ENCODE results near the gene CRYL1.
A peak's percentile ranks its signal among the peaks of the same experiment; 100 is the strongest.

The CRYL1 gene

GRCh38 chr13:20422362-20422761, 103.3 kb downstream of the CRYL1 start:
- DNase-seq (ENCODE audit: low spot score), result no peak

DNA sequence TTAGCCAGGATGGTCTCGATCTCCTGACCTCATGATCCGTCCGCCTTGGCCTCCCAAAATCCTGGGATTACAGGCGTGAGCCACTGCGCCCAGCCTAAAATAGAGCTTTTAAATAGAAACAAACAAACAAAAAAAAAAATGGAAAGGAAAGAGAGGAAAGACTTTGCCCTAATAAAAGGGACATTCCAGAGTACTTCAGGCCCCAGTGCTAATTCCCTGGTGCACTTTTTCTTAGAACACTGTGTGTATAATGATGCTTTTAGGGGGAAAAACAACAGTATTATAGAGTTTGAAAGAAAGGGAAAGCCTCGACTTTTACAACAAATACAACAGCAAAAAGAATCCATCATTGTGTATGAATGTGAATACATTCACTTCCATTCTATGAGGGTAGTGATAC, 104.7 kb downstream of the CRYL1 start:
- DNase-seq (ENCODE audit: low spot score), result no peak

GRCh38 chr13:20418953-20419352, 106.7 kb downstream of the CRYL1 start:
- DNase-seq (ENCODE audit: low spot score), result no peak

- no peak for DNase-seq (ENCODE audit: low spot score)
Measured at GRCh38 chr13:20416223-20416745, 109.4 kb downstream of the CRYL1 start.

- no peak for DNase-seq (ENCODE audit: low spot score)
Measured at GRCh38 chr13:20415694-20416107, 110.0 kb downstream of the CRYL1 start.

GRCh38 chr13:20415306-20415679, 110.4 kb downstream of the CRYL1 start:
- no peak for DNase-seq (ENCODE audit: low spot score)

- no peak for DNase-seq (ENCODE audit: low spot score)
Measured at GRCh38 chr13:20414546-20415305, 110.9 kb downstream of the CRYL1 start.

DNA sequence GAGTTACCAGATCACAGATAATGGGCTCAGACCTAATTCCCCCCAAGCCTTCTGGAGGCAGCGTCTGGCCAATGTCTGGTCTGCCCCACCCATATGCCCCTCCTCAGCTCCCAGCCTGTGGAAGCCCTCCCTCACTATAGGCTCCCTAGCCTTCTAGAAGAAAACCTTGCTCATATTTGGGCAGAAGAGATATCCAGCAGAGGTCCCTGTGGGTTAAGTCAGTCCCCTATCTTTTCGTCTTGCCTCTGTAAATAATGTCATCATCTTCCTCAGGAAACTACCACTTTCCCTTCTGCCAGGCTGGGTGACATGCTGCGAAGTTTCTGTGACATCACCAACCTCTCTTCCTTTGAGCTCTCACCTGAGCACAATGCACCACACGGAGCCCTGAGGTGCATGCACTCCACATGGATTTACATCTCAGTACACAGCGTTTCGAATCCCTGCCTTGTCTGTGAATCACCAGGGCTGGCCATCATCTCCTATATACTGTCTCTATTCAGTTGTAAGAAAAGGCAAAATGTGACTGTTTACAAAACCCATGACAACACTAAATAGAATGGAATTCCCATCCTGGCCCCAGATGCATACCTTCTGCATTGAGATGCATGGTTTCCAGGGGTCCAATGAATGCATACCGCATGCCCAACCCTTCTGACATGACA, 112.8 kb downstream of the CRYL1 start:
- no peak for DNase-seq (ENCODE audit: low spot score)

DNA sequence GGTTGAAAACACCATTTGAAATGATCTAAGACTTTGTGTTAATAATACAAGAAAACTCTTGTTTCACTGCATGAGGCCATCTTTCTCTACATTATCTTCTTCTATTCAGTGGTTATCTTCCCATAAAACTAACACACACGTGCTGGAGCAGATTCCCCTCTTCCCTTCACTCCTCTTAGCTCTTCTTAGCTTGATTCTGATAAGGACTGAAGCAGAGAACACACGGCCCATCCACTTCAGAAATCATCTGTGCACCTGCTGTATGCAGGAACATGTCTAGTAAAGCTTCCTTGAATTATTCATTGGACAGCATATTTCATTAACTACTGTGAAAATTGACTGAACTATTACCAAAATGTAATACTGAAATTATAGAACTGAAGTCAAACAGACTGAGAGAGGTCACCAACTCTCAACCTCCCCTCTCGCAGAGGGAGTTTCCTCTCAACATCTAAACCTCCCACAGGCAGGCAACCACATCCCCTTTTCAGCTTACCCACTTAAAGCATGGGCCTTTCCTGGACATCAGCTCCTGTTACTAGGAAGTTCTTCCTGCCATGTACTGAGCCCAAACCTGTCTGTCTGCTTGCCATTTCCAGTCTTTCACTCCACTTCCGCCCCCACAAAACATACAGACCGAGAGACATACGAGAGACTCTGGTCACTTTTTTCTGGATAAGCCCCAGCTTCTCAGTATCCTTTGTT, 113.9 kb downstream of the CRYL1 start:
- no peak for DNase-seq (ENCODE audit: low spot score)

GRCh38 chr13:20410726-20411125, 114.9 kb downstream of the CRYL1 start:
- DNase-seq (ENCODE audit: low spot score), result no peak

GRCh38 chr13:20408181-20408580, 117.5 kb downstream of the CRYL1 start:
- DNase-seq (ENCODE audit: low spot score), result no peak

DNA sequence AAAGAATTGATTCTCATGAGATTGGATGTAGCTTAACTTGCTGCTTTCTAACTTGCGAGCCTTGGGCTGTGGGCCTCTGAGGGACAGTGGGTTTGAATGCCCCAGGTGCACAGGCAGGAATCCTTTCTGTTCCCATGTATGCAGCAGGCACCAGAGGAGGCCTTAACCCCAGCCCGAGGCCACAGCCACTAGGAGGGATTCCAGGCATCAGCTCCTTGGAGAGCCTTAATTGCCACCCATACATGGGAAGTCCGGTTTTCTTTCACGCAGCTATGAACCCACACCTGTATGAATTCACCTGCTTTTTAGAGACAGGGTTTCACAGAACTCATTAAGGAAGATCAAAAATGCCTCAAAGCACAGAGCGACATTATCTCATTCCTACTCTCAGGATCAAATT, 117.9 kb downstream of the CRYL1 start:
- no peak for DNase-seq (ENCODE audit: low spot score)

DNA sequence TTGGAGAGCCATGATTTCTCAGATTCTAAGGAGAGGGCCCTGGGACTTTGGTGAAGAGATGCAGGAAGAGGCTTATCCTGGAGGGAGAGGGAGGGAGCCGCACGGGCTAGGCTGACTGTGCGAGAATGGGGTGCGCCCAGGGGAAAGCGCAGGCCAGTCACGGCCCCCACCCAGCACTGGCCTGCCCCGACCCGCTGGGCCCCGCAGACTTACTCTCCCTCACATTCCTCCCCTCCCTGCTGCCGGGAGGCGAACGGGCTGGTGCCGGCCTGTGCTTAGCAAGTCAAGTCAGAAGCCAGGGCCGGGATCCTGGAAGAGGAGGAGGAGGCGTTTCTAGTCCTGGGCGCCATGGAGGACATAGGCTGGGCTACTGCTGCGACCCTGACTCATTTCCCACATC, 120.0 kb downstream of the CRYL1 start:
- no peak for DNase-seq (ENCODE audit: low spot score)

- DNase-seq (ENCODE audit: low spot score), result no peak
Measured at GRCh38 chr13:20404488-20405222, 121.0 kb downstream of the CRYL1 start.

DNA sequence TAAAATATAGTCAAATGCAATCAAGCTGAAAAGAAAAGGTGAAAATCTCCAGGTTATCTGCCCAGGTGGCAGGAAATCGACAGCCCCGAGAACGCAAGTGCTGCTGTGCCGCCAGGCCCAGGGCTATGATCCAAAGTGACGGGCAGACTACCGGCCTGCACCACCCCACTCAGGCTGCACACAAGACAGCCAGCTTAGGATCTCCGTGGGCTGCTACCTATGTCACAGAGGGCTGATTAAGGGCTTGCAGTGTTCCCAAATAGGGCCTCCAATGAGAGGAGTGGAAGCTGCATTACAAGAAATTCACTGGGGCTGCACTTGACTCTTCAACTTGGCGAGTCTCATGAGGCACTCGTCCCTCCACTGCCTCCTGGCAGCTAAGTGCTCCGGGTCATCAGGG, 121.8 kb downstream of the CRYL1 start:
- DNase-seq (ENCODE audit: low spot score), result no peak

- no peak for DNase-seq (ENCODE audit: low spot score)
Measured at GRCh38 chr13:20402881-20403280, 122.8 kb downstream of the CRYL1 start.

GRCh38 chr13:20401931-20402856, 123.5 kb downstream of the CRYL1 start:
- peak; percentile 62 for DNase-seq (ENCODE audit: low spot score)

- no peak for DNase-seq (ENCODE audit: low spot score)
Measured at GRCh38 chr13:20401531-20401930, 124.1 kb downstream of the CRYL1 start.

DNA sequence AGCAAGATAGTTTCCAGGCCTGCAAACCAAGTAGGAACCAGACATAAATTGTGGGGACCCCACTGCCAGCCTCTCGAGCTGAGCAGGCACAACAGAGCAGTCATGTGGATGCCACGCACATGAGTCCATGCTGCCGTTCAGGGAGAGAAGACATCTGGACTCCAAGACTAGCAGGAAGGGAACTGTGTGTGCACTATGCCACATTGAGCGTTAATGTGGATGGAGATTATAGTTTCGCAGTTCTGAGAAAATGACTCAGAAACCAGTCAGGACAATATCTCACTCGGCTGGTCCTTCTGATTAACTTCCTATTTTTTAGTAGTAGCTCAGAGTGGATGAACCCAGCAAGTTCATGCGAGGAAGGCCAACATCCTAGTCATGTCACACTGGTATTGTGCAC, 124.9 kb downstream of the CRYL1 start:
- peak; percentile 43 for DNase-seq (ENCODE audit: low spot score)

GRCh38 chr13:20399961-20400360, 125.7 kb downstream of the CRYL1 start:
- no peak for DNase-seq (ENCODE audit: low spot score)

DNA sequence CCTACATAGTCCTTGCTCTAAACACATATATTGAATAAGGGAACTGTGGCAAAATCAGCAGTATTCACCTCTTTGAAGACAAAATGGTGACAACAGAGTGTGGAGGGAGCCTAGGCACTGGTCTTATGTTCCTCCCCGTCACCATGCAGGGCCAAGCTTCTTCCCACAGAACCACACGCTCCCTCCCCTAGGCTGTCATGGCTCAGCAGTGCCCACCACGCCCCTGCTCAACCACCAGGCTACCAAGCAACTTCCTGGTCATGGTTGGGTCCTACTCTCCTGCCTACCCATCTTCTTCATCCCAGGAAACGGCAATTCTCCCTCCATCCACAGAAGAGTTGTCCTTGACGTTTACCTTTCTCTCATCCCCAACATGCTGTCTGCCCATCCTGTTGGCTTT, 126.1 kb downstream of the CRYL1 start:
- DNase-seq (ENCODE audit: low spot score), result no peak

Measured in AG20443 (cell line).